ENCODE measurements around the gene RAET1L. TPM values are rescaled to one million over a fixed set of nuclear protein-coding genes. Genes with fewer than 3 reads are reported as not detected.
"Not testable (repeated sequence)": the region's sequence is repeated elsewhere in the genome, so short reads cannot be mapped to it uniquely, and the experiment has no call there.

The RAET1L gene
- total and polyA plus RNA-seq, 2 donors (not counting 1 experiment from before 2014, with no cell fraction given), result not detected

GRCh38 chr6:150004783-150005717 lies 20.3 kb downstream of the RAET1L start:
- H3K4me2 ChIP-seq (ENCODE audit: extremely low read depth, insufficient read depth, low read length), result peak overlapping the region; percentile 99
- H3K4me3 ChIP-seq (replicated peaks in 1 of 4; ENCODE audit: control extremely low read depth in 1 of 4, insufficient read depth in 1 of 4, low read depth in 3 of 4, low read length in 4 of 4), result peak overlapping the region; percentile 52 to 68 (median 66)
- no peaks in the 10 kb centered on the region for H4K20me1 ChIP-seq (ENCODE audit: control insufficient read depth, extremely low read depth, insufficient read depth, low read length)
- H3K27ac ChIP-seq (ENCODE audit: insufficient read depth, low read length), result no peak overlapping the region
- H3K36me3 ChIP-seq (ENCODE audit: control insufficient read depth, insufficient read depth, low read length), result no peaks in the 10 kb centered on the region
- H3K9me3 ChIP-seq (ENCODE audit: control insufficient read depth, insufficient read depth, low read depth, low read length), result no peaks in the 10 kb centered on the region
- no peaks in the 10 kb centered on the region for H3K4me1 ChIP-seq (ENCODE audit: control insufficient read depth, extremely low read depth, insufficient read depth, low read length)
- H3K79me2 ChIP-seq (ENCODE audit: control insufficient read depth, insufficient read depth, low read length), result no peaks in the 10 kb centered on the region
- peaks cover 12% of the 10 kb centered on the region for H3K27me3 ChIP-seq (ENCODE audit: control insufficient read depth, insufficient read depth, low read length)
- TF ChIP-seq EZH2 (IDR thresholded peaks at IDR 0.05; ENCODE audit: low read length, missing control alignments) (no peak), CTCF (conservative IDR thresholded peaks at IDR 0.05 in 1 of 2, IDR thresholded peaks at IDR 0.05 in 1 of 2; ENCODE audit: low read depth in 1 of 2, low read length in 2 of 2) (no peak)
- peak overlapping the region; percentile 78 for H2AFZ ChIP-seq (ENCODE audit: low read length)
- no peak overlapping the region for H3K9ac ChIP-seq (ENCODE audit: insufficient read depth, low read length)
- DNase-seq (ENCODE audit: low read depth in 2 of 2), result peak; percentile 80 to 84

- H3K27me3 ChIP-seq (ENCODE audit: control insufficient read depth, insufficient read depth, low read length), result peaks cover 10% of the 10 kb centered on the region
- H3K36me3 ChIP-seq (ENCODE audit: control insufficient read depth, insufficient read depth, low read length), result no peaks in the 10 kb centered on the region
- peak overlapping the region; percentile 99 for H3K4me2 ChIP-seq (ENCODE audit: extremely low read depth, insufficient read depth, low read length)
- H2AFZ ChIP-seq (ENCODE audit: low read length), result no peak overlapping the region
- DNase-seq (ENCODE audit: low read depth in 2 of 2), result no peak
- no peak overlapping the region for H3K9ac ChIP-seq (ENCODE audit: insufficient read depth, low read length)
- H3K4me3 ChIP-seq (replicated peaks in 1 of 4; ENCODE audit: control extremely low read depth in 1 of 4, insufficient read depth in 1 of 4, low read depth in 3 of 4, low read length in 4 of 4), result peak overlapping the region in 3 of 4 experiments; percentile 43 to 68 (median 65)
- no peak for TF ChIP-seq CTCF (conservative IDR thresholded peaks at IDR 0.05 in 1 of 2, IDR thresholded peaks at IDR 0.05 in 1 of 2; ENCODE audit: low read depth in 1 of 2, low read length in 2 of 2)
- no peak for TF ChIP-seq EZH2 (IDR thresholded peaks at IDR 0.05; ENCODE audit: low read length, missing control alignments)
- no peaks in the 10 kb centered on the region for H4K20me1 ChIP-seq (ENCODE audit: control insufficient read depth, extremely low read depth, insufficient read depth, low read length)
- no peak overlapping the region for H3K27ac ChIP-seq (ENCODE audit: insufficient read depth, low read length)
- H3K9me3 ChIP-seq (ENCODE audit: control insufficient read depth, insufficient read depth, low read depth, low read length), result no peaks in the 10 kb centered on the region
- no peaks in the 10 kb centered on the region for H3K79me2 ChIP-seq (ENCODE audit: control insufficient read depth, insufficient read depth, low read length)
- no peaks in the 10 kb centered on the region for H3K4me1 ChIP-seq (ENCODE audit: control insufficient read depth, extremely low read depth, insufficient read depth, low read length)
Measured at GRCh38 chr6:150004101-150004782, 21.1 kb downstream of the RAET1L start.

- not testable (repeated sequence) for H3K9me3 ChIP-seq (ENCODE audit: control insufficient read depth, insufficient read depth, low read depth, low read length); DNase-seq (ENCODE audit: low read depth in 2 of 2); H3K4me2 ChIP-seq (ENCODE audit: extremely low read depth, insufficient read depth, low read length); H2AFZ ChIP-seq (ENCODE audit: low read length); H3K36me3 ChIP-seq (ENCODE audit: control insufficient read depth, insufficient read depth, low read length); H3K27me3 ChIP-seq (ENCODE audit: control insufficient read depth, insufficient read depth, low read length); H4K20me1 ChIP-seq (ENCODE audit: control insufficient read depth, extremely low read depth, insufficient read depth, low read length); H3K4me1 ChIP-seq (ENCODE audit: control insufficient read depth, extremely low read depth, insufficient read depth, low read length); H3K27ac ChIP-seq (ENCODE audit: insufficient read depth, low read length); H3K9ac ChIP-seq (ENCODE audit: insufficient read depth, low read length); H3K79me2 ChIP-seq (ENCODE audit: control insufficient read depth, insufficient read depth, low read length); H3K4me3 ChIP-seq (replicated peaks in 1 of 4; ENCODE audit: control extremely low read depth in 1 of 4, insufficient read depth in 1 of 4, low read depth in 3 of 4, low read length in 4 of 4)
Measured at GRCh38 chr6:150003599-150003998, 21.7 kb downstream of the RAET1L start.

Measured in fibroblast of lung (primary cell).